A549 (cell line): ENCODE results near the gene NHSL2. TPM values are rescaled to one million over a fixed set of nuclear protein-coding genes. Genes with fewer than 3 reads are reported as not detected.

Experiments
- ATAC-seq, 2 experiments: fragments of 200-7000 bp in 1 of 2; fragments of >200 bp in 1 of 2; cut with Nextera tagmentation in 1 of 2; cut with Tn5 transposase in 1 of 2; 3 replicates each; pipeline versions ENCODE4 v1.8.0 to v1.9.1; 2018 to 2020; ENCODE audit warnings: mild to moderate bottlenecking in 1 of 2, moderate library complexity in 1 of 2
- CTCF ChIA-PET: fragments of 300-600 bp; sonication (Branson Sonifier 250); formaldehyde crosslinking; extraction: SDS; loops from one replicate; lab custom pipeline; 2021; ENCODE audit warnings: antibody characterized with exemption, inconsistent platforms; lab: Yijun Ruan, JAX
- POLR2A ChIA-PET: fragments of 350-600 bp; formaldehyde crosslinking; extraction: SDS; loops from one replicate; lab custom pipeline; 2021; ENCODE audit warnings: antibody characterized with exemption, inconsistent platforms; lab: Yijun Ruan, JAX
- DNase-seq, 2 experiments: peaks; one replicate each; pipeline versions ENCODE4 v3.0.0 to v3.0.0-alpha.2; 2011 to 2016; ENCODE audit warnings: low read depth in 1 of 2, low spot score in 1 of 2
- FAIRE-seq: peaks from 2 replicates; lab custom pipeline; 2011; peaks lifted over from hg19 to GRCh38; lab: Jason Lieb, UNC
- H3K27ac ChIP-seq, 2 experiments: fragments of >200 bp; sonication (Bioruptor Twin); formaldehyde crosslinking; 3 replicates each; pipeline ENCODE4 v1.5.1; 2016 to 2017
- H3K4me1 ChIP-seq: fragments of >200 bp; sonication (Bioruptor Twin); formaldehyde crosslinking; 3 replicates; pipeline ENCODE4 v1.6.1; 2016
- H3K4me2 ChIP-seq: fragments of >200 bp; sonication (Bioruptor Twin); formaldehyde crosslinking; 3 replicates; pipeline ENCODE4 v1.6.1; 2016
- H3K4me3 ChIP-seq: fragments of >200 bp; sonication (Bioruptor Twin); formaldehyde crosslinking; 3 replicates; pipeline ENCODE4 v1.5.1; 2016
- H3K9me3 ChIP-seq: fragments of >200 bp; sonication (Bioruptor Twin); formaldehyde crosslinking; 3 replicates; pipeline ENCODE4 v1.6.1; 2016
- BHLHE40 ChIP-seq: IDR thresholded peaks from 2 replicates; pipeline ENCODE4 v1.6.1; 2012; ENCODE audit warnings: low read depth, low read length, inconsistent platforms
- CBX2 ChIP-seq: fragments of 200-600 bp; sonication (generic); IDR thresholded peaks from 2 replicates; pipeline ENCODE4 v1.6.1; 2016; ENCODE audit warnings: low read depth, mild to moderate bottlenecking, borderline replicate concordance
- CHD4 ChIP-seq: fragments of 200-600 bp; sonication (generic); IDR thresholded peaks from 2 replicates; pipeline ENCODE4 v1.6.1; 2016; ENCODE audit warnings: antibody characterized with exemption, mild to moderate bottlenecking, borderline replicate concordance
- FOSB ChIP-seq: fragments of 250-450 bp; sonication (Bioruptor Pico); IDR thresholded peaks from 2 replicates; pipeline ENCODE4 v1.5.0; 2020; ENCODE audit warnings: mild to moderate bottlenecking, moderate library complexity
- GATA3 ChIP-seq: IDR thresholded peaks from 2 replicates; pipeline ENCODE4 v1.6.1; 2012; ENCODE audit warnings: borderline replicate concordance
- KDM1A ChIP-seq: fragments of 200-600 bp; sonication (generic); IDR thresholded peaks from 2 replicates; pipeline ENCODE4 v1.6.1; 2016; ENCODE audit warnings: low read depth, mild to moderate bottlenecking
- KDM5A ChIP-seq: fragments of 200-600 bp; sonication (generic); IDR thresholded peaks from 2 replicates; pipeline ENCODE4 v1.6.1; 2016; ENCODE audit warnings: antibody characterized with exemption, mild to moderate bottlenecking
- MAFK ChIP-seq: fragments of 450-650 bp; IDR thresholded peaks from 2 replicates; pipeline ENCODE4 v1.6.1; 2014; ENCODE audit not compliant: partially characterized antibody
- MYC ChIP-seq: IDR thresholded peaks from 2 replicates; pipeline ENCODE4 v1.6.1; 2012; ENCODE audit warnings: mild to moderate bottlenecking, inconsistent platforms, low read length, improper control_type of control experiment, borderline replicate concordance
- NFE2L2 ChIP-seq: fragments of 150-350 bp; conservative IDR thresholded peaks from 2 replicates; pipeline ENCODE4 v1.6.1; 2014; ENCODE audit warnings: low read length
- POLR2A ChIP-seq: IDR thresholded peaks from 2 replicates; pipeline ENCODE4 v1.6.1; 2012; ENCODE audit warnings: mild to moderate bottlenecking, low read length
- RAD21 ChIP-seq, 2 experiments: fragments of >200 bp in 1 of 2; sonication (Bioruptor Twin) in 1 of 2; formaldehyde crosslinking in 1 of 2; IDR thresholded peaks in 1 of 2; conservative IDR thresholded peaks in 1 of 2; 2 replicates in 1 of 2; 3 replicates in 1 of 2; pipeline ENCODE4 v1.6.1; 2012 to 2018; ENCODE audit warnings: inconsistent platforms in 1 of 2
- SREBF2 ChIP-seq: fragments of 450-650 bp; IDR thresholded peaks from 2 replicates; pipeline ENCODE4 v1.6.1; 2014; ENCODE audit warnings: mild to moderate bottlenecking, moderate library complexity
- ZNF302 ChIP-seq: fragments of 250-450 bp; sonication (Bioruptor Pico); IDR thresholded peaks from 2 replicates; pipeline ENCODE4 v1.9.0; 2021; ENCODE audit warnings: inconsistent platforms, mild to moderate bottlenecking, moderate library complexity
- WGBS: methylation state at CpG from one replicate; pipeline ENCODE4 v1.1.6; 2017; ENCODE audit errors: missing lambda C conversion rate; 5-methylcytosine and 5-hydroxymethylcytosine counted together
- polyA plus RNA-seq, 4 experiments: library from polyadenylated mRNA; depleted of rRNA in 3 of 4; stranded (reverse); fragments of >200 nt; fragmentation: RNase III in 1 of 4; extraction: RNeasy Plus Mini Kit Qiagen cat#74134 plus additional on column Dnase treatment in 1 of 4; gene quantifications; 2 replicates in 3 of 4; 3 replicates in 1 of 4; pipeline ENCODE4 v1.2.3, GENCODE V29; 2011 to 2017
- TF ChIP-seq, protein P1 (sequence below): fragments of >200 bp; sonication (Bioruptor Twin); formaldehyde crosslinking; IDR thresholded peaks from 3 replicates; pipeline ENCODE4 v1.5.1; 2016
- TF ChIP-seq, protein P2 (sequence below): fragments of >200 bp; sonication (Bioruptor Twin); formaldehyde crosslinking; IDR thresholded peaks from 3 replicates; pipeline ENCODE4 v1.6.1; 2016
- TF ChIP-seq, protein P3 (sequence below): IDR thresholded peaks from 2 replicates; pipeline ENCODE4 v1.6.1; 2012; ENCODE audit warnings: low read depth, borderline replicate concordance
- TF ChIP-seq, protein P4 (sequence below): fragments of 250-450 bp; sonication (Bioruptor Pico); IDR thresholded peaks from 2 replicates; pipeline ENCODE4 v1.5.0; 2020; ENCODE audit warnings: low read depth, mild to moderate bottlenecking, moderate library complexity

The NHSL2 gene
- polyA plus RNA-seq, 2 of the 4 experiments (the other 2 are of a cell fraction), result 0.26 to 0.48 TPM

DNA sequence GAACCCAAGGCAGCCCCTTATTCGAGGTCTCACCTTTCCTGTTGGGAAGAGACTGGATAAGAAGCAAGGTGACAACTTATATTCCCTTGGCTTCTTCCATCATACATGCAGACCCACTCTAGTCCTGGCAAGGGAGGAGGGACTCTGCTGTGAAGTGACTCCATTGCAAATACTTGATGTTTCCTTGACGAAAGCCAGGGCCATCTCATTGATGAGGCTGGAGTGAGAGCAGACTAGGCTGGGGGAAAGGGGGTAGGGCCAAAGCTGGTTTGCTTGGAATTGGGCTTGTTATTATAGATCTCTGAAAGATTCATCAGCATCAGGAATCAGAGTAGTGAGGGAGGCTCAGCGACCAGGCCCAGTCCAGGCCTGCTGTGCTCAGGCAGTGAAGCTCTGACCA is 2.3 kb upstream of the NHSL2 start:
- FAIRE-seq, result no peak

DNA sequence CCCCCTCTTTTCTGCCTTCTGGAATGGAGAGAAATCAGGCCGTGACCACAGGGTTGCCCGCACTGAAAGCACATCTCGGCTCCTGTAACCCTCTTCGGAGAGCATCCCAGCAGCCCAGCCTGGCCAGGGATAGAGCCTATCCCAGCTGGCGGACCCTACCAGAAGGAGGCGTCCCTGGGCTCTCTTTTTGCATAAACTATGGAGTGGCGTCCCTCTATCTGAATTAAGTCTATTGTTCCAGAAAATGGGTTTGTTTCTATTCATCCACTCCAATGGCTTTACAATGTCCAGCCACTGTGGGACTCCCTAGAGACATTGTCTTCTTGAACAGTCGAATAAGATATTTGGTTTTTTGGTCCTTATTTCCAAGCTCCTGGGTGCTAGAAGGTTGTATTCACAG is 689 bp upstream of the NHSL2 start:
- TF ChIP-seq GATA3 (no peak), SREBF2 (no peak), ZNF302 (no peak), RAD21 (conservative IDR thresholded peaks at IDR 0.05 in 1 of 2, IDR thresholded peaks at IDR 0.05 in 1 of 2) (peak; percentile 41 to 43), CBX2 (no peak)
- TF ChIP-seq, protein P1, sequence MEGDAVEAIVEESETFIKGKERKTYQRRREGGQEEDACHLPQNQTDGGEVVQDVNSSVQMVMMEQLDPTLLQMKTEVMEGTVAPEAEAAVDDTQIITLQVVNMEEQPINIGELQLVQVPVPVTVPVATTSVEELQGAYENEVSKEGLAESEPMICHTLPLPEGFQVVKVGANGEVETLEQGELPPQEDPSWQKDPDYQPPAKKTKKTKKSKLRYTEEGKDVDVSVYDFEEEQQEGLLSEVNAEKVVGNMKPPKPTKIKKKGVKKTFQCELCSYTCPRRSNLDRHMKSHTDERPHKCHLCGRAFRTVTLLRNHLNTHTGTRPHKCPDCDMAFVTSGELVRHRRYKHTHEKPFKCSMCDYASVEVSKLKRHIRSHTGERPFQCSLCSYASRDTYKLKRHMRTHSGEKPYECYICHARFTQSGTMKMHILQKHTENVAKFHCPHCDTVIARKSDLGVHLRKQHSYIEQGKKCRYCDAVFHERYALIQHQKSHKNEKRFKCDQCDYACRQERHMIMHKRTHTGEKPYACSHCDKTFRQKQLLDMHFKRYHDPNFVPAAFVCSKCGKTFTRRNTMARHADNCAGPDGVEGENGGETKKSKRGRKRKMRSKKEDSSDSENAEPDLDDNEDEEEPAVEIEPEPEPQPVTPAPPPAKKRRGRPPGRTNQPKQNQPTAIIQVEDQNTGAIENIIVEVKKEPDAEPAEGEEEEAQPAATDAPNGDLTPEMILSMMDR, result peak; percentile 33; the same call in 2 of the 3 replicates
- Histone ChIP-seq H3K4me3 (peak overlapping the region; percentile 57), H3K27ac (peak overlapping the region in 1 of 2 experiments; percentile 89; a peak in 3 of 6 replicates), H3K4me2 (peak overlapping the region; percentile 93), H3K4me1 (0 out of 3 replicates have a peak, but pooled peaks cover 4% of the 10 kb centered on the region), H3K9me3 (no peaks in the 10 kb centered on the region)
- 12% methylated on average over 5 of the region's 8 CpGs for WGBS
- FAIRE-seq (no peak), ATAC-seq (peak; percentile 54 to 74; a peak in 4 of 6 replicates), DNase-seq (peak in 1 of 2 experiments; percentile 31)
- ChIA-PET POLR2A (no interaction called here), CTCF (interaction anchor here (0.7 to 4.8 kb wide), 15 partner anchors 10 to 219 kb away, joined by 3 to 37 read pairs (median 4); no protein-coding TSS in a partner anchor)

More for the DNA sequence above, 2.3 kb upstream of the NHSL2 start:
- TF ChIP-seq GATA3 (no peak), KDM1A (no peak), NFE2L2 (no peak), MYC (no peak), MAFK (no peak), FOSB (CRISPR knock-in tag) (no peak), BHLHE40 (no peak), POLR2A (no peak), SREBF2 (no peak), CHD4 (no peak), KDM5A (no peak)
- TF ChIP-seq, protein P2, sequence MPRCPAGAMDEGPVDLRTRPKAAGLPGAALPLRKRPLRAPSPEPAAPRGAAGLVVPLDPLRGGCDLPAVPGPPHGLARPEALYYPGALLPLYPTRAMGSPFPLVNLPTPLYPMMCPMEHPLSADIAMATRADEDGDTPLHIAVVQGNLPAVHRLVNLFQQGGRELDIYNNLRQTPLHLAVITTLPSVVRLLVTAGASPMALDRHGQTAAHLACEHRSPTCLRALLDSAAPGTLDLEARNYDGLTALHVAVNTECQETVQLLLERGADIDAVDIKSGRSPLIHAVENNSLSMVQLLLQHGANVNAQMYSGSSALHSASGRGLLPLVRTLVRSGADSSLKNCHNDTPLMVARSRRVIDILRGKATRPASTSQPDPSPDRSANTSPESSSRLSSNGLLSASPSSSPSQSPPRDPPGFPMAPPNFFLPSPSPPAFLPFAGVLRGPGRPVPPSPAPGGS, result no peak
- TF ChIP-seq, protein P3, sequence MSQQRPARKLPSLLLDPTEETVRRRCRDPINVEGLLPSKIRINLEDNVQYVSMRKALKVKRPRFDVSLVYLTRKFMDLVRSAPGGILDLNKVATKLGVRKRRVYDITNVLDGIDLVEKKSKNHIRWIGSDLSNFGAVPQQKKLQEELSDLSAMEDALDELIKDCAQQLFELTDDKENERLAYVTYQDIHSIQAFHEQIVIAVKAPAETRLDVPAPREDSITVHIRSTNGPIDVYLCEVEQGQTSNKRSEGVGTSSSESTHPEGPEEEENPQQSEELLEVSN, result no peak
- TF ChIP-seq, protein P1, result no peak
- TF ChIP-seq, protein P4, sequence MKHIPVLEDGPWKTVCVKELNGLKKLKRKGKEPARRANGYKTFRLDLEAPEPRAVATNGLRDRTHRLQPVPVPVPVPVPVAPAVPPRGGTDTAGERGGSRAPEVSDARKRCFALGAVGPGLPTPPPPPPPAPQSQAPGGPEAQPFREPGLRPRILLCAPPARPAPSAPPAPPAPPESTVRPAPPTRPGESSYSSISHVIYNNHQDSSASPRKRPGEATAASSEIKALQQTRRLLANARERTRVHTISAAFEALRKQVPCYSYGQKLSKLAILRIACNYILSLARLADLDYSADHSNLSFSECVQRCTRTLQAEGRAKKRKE (CRISPR knock-in tag), result no peak
- Histone ChIP-seq H3K9me3 (no peaks in the 10 kb centered on the region), H3K4me1 (0 out of 3 replicates have a peak, but pooled peaks cover 4% of the 10 kb centered on the region), H3K4me3 (no peak overlapping the region), H3K27ac (no peak overlapping the region), H3K4me2 (no peak overlapping the region)
- ATAC-seq (no peak), DNase-seq (no peak)
- ChIA-PET POLR2A (no interaction called here), CTCF (interaction anchor here (1.1 to 4.8 kb wide), 2 partner anchors 95 to 218 kb away, joined by 3 to 37 read pairs; no protein-coding TSS in a partner anchor)
- 46% methylated on average over 3 of the region's 3 CpGs for WGBS
